ENCODE data around the gene FEZ2.

FEZ2 gene

DNA sequence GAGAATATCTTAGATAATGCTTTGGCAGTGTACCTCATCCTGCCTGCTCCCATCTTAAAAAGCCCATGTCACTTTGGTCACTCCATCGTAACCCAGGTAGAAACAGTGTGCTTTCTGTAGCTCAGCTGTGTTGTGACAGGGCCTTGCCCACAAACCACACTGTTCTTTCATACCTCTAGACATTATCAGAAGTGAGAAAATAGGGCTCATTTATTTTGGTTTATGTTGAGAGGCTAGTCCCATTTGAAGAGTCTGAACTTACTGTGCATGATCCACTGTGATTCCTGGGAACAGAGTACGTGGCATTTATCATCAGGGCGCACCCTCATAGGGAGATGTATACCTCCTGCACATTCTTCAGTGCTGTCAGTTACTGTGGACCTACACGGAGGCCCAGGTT lies 69.7 kb downstream of the FEZ2 start:
- Histone ChIP-seq H3K9me2 (replicated peaks; ENCODE audit: insufficient read depth, low read length) (no peaks in the 10 kb centered on the region), H3K36me3 (ENCODE audit: low read length) (no peaks in the 10 kb centered on the region), H3F3A (ENCODE audit: insufficient read depth) (no peaks in the 10 kb centered on the region), H2AFZ (ENCODE audit: low read depth, low read length, severe bottlenecking) (no peak overlapping the region), H4K20me1 (ENCODE audit: low read depth, low read length) (no peaks in the 10 kb centered on the region), H3K27me3 (ENCODE audit: low read length) (no peaks in the 10 kb centered on the region), H3K9ac (ENCODE audit: low read length) (no peak overlapping the region), H3K27ac (ENCODE audit: low read depth, low read length) (no peak overlapping the region), H3K79me2 (ENCODE audit: insufficient read depth, low read length) (no peaks in the 10 kb centered on the region), H3K9me3 (ENCODE audit: insufficient read depth, low read length) (no peaks in the 10 kb centered on the region), H3K4me2 (ENCODE audit: low read depth, low read length, poor library complexity, severe bottlenecking) (no peak overlapping the region), H3K4me3 (ENCODE audit: insufficient read depth, low read length, poor library complexity, severe bottlenecking) (no peak overlapping the region)
- TF ChIP-seq, protein P1, sequence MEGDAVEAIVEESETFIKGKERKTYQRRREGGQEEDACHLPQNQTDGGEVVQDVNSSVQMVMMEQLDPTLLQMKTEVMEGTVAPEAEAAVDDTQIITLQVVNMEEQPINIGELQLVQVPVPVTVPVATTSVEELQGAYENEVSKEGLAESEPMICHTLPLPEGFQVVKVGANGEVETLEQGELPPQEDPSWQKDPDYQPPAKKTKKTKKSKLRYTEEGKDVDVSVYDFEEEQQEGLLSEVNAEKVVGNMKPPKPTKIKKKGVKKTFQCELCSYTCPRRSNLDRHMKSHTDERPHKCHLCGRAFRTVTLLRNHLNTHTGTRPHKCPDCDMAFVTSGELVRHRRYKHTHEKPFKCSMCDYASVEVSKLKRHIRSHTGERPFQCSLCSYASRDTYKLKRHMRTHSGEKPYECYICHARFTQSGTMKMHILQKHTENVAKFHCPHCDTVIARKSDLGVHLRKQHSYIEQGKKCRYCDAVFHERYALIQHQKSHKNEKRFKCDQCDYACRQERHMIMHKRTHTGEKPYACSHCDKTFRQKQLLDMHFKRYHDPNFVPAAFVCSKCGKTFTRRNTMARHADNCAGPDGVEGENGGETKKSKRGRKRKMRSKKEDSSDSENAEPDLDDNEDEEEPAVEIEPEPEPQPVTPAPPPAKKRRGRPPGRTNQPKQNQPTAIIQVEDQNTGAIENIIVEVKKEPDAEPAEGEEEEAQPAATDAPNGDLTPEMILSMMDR (IDR thresholded peaks at IDR 0.05; ENCODE audit: insufficient read depth, low read length, poor library complexity, severe bottlenecking), result no peak
- no peak for TF ChIP-seq EZH2phosphoT487 (conservative IDR thresholded peaks at IDR 0.05; ENCODE audit: low read length)

DNA sequence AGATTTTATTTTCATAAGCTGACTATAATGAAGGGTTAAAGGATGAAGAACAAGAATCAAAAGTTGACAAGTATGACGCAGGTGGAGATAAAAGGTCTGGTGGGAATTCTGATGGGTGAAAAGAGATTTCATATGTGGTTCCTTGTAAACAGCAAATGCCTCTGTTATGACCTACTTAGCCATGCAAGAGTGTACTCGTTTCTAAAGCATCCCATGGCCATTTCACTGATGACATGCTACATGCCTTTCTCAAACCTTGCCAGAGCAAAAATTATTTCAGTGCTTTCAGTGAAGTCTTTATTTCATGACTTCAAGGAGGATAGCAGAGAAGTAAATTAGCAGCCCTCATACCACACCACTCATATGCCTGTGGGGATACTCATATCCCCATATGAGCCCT lies 71.7 kb downstream of the FEZ2 start:
- no peak overlapping the region for H3K27ac ChIP-seq (ENCODE audit: low read depth, low read length)
- H2AFZ ChIP-seq (ENCODE audit: low read depth, low read length, severe bottlenecking), result no peak overlapping the region
- H3F3A ChIP-seq (ENCODE audit: insufficient read depth), result no peaks in the 10 kb centered on the region
- TF ChIP-seq, protein P1 (IDR thresholded peaks at IDR 0.05; ENCODE audit: insufficient read depth, low read length, poor library complexity, severe bottlenecking), result no peak
- TF ChIP-seq EZH2phosphoT487 (conservative IDR thresholded peaks at IDR 0.05; ENCODE audit: low read length), result no peak
- H3K9ac ChIP-seq (ENCODE audit: low read length), result no peak overlapping the region
- H4K20me1 ChIP-seq (ENCODE audit: low read depth, low read length), result no peaks in the 10 kb centered on the region
- H3K79me2 ChIP-seq (ENCODE audit: insufficient read depth, low read length), result no peaks in the 10 kb centered on the region
- H3K36me3 ChIP-seq (ENCODE audit: low read length), result no peaks in the 10 kb centered on the region
- no peaks in the 10 kb centered on the region for H3K9me2 ChIP-seq (replicated peaks; ENCODE audit: insufficient read depth, low read length)
- H3K4me2 ChIP-seq (ENCODE audit: low read depth, low read length, poor library complexity, severe bottlenecking), result no peak overlapping the region
- H3K4me3 ChIP-seq (ENCODE audit: insufficient read depth, low read length, poor library complexity, severe bottlenecking), result no peak overlapping the region
- no peaks in the 10 kb centered on the region for H3K9me3 ChIP-seq (ENCODE audit: insufficient read depth, low read length)
- no peaks in the 10 kb centered on the region for H3K27me3 ChIP-seq (ENCODE audit: low read length)

DNA sequence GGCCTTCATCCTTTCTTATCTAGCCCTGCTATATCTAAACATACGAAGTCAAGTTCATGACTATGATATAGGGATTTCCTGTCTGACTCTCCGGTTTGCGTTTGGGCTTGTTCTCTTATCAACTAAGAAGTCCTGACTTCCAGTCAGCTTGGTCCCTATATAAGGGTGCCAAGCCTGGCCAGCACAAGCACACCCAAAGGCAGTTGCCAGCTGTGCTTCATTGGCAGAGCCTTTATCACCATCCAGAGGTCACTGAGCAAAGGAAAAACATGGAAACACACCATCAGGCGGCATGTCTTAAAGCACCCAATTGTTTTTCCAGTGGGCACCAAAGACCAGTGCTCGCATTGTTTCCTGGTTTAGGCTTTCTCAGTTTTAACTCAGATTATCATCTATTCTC lies 72.7 kb downstream of the FEZ2 start:
- no peak overlapping the region for H2AFZ ChIP-seq (ENCODE audit: low read depth, low read length, severe bottlenecking)
- H3K27me3 ChIP-seq (ENCODE audit: low read length), result no peaks in the 10 kb centered on the region
- no peaks in the 10 kb centered on the region for H3K79me2 ChIP-seq (ENCODE audit: insufficient read depth, low read length)
- no peaks in the 10 kb centered on the region for H3K36me3 ChIP-seq (ENCODE audit: low read length)
- no peak overlapping the region for H3K27ac ChIP-seq (ENCODE audit: low read depth, low read length)
- no peak for TF ChIP-seq EZH2phosphoT487 (conservative IDR thresholded peaks at IDR 0.05; ENCODE audit: low read length)
- TF ChIP-seq, protein P1 (IDR thresholded peaks at IDR 0.05; ENCODE audit: insufficient read depth, low read length, poor library complexity, severe bottlenecking), result no peak
- no peaks in the 10 kb centered on the region for H3F3A ChIP-seq (ENCODE audit: insufficient read depth)
- H3K4me3 ChIP-seq (ENCODE audit: insufficient read depth, low read length, poor library complexity, severe bottlenecking), result no peak overlapping the region
- H3K9ac ChIP-seq (ENCODE audit: low read length), result no peak overlapping the region
- no peaks in the 10 kb centered on the region for H3K9me2 ChIP-seq (replicated peaks; ENCODE audit: insufficient read depth, low read length)
- H3K4me2 ChIP-seq (ENCODE audit: low read depth, low read length, poor library complexity, severe bottlenecking), result no peak overlapping the region
- H4K20me1 ChIP-seq (ENCODE audit: low read depth, low read length), result no peaks in the 10 kb centered on the region
- no peaks in the 10 kb centered on the region for H3K9me3 ChIP-seq (ENCODE audit: insufficient read depth, low read length)
